Measurements from ENCODE around the gene ADAMTS12.
"Not testable (repeated sequence)": the region's sequence is repeated elsewhere in the genome, so short reads cannot be mapped to it uniquely, and the experiment has no call there.

Gene ADAMTS12

DNA sequence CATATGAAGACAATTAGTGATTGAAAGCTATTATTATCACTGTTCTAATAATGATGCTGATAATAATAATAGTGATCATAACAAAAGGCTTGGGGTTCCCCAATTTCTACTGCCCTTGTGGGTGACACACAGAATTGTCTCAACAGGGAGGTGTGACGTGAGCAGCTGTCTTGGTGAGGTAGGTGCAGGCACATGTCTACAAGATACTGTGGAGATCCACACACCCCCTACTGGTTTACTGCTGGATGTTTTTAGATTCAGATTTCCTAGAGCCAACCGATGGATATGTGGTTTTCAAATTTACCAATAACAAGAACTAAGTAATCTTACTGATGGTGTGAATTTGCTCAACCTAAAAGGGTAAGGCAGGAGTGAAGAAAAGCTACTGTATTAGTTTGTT is 312.0 kb downstream of the ADAMTS12 start:
- Histone ChIP-seq H3K36me3 (ENCODE audit: insufficient read depth, low read length) (no peaks in the 10 kb centered on the region), H3K9me3 (ENCODE audit: low read length) (no peaks in the 10 kb centered on the region)

DNA sequence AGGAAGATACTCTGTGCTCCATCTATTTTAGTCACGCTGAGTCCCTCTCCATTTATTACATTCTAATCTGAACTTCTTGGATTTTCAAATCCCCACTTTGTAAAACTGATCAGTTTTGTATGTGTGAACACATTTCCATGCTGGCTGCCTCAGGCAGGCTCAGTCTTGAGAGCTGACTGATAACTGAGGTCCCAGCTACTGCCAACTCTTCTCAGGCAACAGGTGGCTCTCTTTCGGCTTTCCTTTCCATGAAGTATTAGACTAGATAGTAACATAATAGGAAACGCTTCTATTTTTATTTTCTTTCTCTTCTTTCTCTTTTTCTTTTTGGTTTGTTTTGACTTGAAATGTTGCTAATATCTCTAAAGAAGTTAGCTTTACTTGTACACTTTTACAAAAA is 312.6 kb downstream of the ADAMTS12 start:
- Histone ChIP-seq H3K36me3 (ENCODE audit: insufficient read depth, low read length) (no peaks in the 10 kb centered on the region), H3K9me3 (ENCODE audit: low read length) (no peaks in the 10 kb centered on the region), H2AFZ (ENCODE audit: low read depth, low read length) (no peak overlapping the region), H3K4me1 (ENCODE audit: insufficient read depth, low read length) (no peaks in the 10 kb centered on the region), H3K4me3 (ENCODE audit: low read length) (no peak overlapping the region), H3K27me3 (ENCODE audit: insufficient read depth, low read length) (no peaks in the 10 kb centered on the region)

More for the DNA sequence above, 312.0 kb downstream of the ADAMTS12 start:
- H3K27me3 ChIP-seq (ENCODE audit: insufficient read depth, low read length): no peaks in the 10 kb centered on the region
- no peak overlapping the region for H3K4me3 ChIP-seq (ENCODE audit: low read length)
- no peaks in the 10 kb centered on the region for H3K4me1 ChIP-seq (ENCODE audit: insufficient read depth, low read length)
- no peak overlapping the region for H2AFZ ChIP-seq (ENCODE audit: low read depth, low read length)

DNA sequence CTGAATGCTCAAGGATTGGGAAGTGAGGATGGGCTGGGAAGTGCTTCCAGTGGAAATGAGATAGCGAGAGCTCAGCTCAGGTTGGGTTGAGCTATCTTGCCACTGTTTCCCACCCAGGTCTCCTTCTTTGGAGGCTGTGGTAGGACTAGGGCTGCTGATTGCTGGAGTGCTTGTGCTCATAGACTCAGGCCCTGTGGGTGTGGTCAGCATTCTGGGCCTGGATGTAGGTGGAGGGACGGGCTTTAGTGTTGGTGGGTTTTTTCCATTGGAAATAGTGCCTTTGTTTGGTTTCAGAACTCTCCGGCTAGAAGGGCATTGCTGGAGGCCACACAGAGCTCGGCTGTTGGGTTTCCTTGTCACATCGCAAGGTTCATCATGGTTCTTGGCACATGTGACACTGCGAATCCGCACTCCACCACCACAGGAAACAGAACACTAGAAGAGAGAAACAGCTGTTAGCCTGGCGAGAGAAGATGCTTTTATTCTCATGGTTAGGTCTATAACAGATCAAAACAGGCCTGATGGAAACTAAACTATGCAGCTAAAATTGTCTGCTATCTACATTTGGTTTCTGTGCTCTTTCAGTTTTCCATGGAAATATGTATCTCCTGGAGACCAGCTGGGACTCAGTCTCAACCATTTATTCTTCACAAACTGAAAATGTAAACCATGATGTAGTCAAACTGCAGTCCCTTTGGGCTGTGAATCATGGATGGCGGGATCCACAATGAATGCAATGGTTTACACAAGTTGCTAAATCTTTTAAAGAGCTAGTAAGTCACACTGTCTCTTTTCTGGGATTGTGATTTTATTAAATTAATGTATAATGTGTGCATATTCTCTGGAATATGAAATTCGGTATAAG is 314.8 kb downstream of the ADAMTS12 start:
- H3K9me3 ChIP-seq (ENCODE audit: low read length): no peaks in the 10 kb centered on the region
- no peaks in the 10 kb centered on the region for H3K27me3 ChIP-seq (ENCODE audit: insufficient read depth, low read length)
- H2AFZ ChIP-seq (ENCODE audit: low read depth, low read length): no peak overlapping the region
- H3K4me3 ChIP-seq (ENCODE audit: low read length): no peak overlapping the region
- H3K36me3 ChIP-seq (ENCODE audit: insufficient read depth, low read length): no peaks in the 10 kb centered on the region
- no peaks in the 10 kb centered on the region for H3K4me1 ChIP-seq (ENCODE audit: insufficient read depth, low read length)

DNA sequence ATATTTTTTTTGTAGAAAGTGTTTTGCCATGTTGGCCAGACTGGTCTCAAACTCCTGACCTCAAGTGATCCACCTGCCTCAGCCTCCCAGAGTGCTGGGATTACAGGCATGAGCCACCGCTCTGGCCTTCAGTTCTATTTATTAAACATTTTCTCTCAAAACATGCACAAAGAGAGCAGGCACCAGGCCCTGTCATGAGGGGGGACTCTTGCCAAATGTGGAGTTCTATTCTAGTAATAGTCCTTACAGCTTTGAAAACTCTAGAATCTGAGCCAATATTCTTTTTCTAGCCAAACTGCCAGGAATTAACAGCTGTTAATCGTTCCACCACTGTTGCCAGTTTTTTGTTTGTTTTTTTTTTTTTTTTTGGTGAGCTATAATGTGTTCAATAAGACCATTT is 326.5 kb downstream of the ADAMTS12 start:
- H3K27me3 ChIP-seq (ENCODE audit: insufficient read depth, low read length): no peaks in the 10 kb centered on the region
- H2AFZ ChIP-seq (ENCODE audit: low read depth, low read length): no peak overlapping the region
- H3K9me3 ChIP-seq (ENCODE audit: low read length): no peaks in the 10 kb centered on the region
- H3K36me3 ChIP-seq (ENCODE audit: insufficient read depth, low read length): no peaks in the 10 kb centered on the region
- no peak overlapping the region for H3K4me3 ChIP-seq (ENCODE audit: low read length)
- H3K4me1 ChIP-seq (ENCODE audit: insufficient read depth, low read length): no peaks in the 10 kb centered on the region

DNA sequence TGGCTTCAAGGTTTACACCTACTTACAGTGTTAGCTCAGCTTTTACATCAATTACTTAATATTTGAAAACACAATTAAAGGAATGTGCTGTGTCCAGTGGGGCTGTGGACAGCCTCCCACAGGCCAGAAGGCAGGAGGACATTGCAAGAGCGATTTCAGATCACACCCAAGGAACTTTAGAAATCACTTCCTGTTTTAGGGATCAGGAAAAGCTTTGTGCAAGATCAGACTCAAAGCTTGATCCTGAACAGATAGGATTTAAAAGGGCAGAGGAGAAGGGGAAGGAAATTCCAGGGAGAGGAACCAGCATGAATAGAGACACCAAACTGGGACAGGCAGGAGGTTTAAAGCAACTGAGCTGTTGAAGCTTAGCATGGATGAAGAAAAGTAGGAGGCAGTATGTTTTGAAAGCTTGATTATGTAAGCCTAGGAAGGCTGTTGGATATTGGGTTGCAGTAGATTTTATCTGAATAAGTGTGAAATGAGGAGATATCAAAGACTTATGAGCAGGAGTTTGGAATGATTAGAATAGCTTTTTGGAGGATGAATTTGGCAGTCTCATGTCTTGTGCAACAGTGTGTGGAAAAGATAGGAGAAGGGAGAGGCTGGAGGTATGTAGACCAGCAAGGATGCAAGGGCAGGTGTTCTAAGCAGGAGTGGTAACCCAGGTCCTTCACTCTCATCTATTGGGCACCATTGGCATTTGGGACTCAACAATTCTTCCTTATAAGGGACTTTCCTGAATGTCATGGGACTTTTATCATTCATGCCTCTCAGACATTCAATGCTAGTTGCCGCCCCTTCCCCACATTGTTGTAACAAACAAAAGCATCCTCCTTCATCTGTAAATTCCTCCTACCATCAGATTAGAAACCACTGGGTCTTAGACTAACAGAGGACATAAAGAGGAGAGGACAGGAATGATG is 327.5 kb downstream of the ADAMTS12 start:
- H2AFZ ChIP-seq (ENCODE audit: low read depth, low read length): no peak overlapping the region
- H3K9me3 ChIP-seq (ENCODE audit: low read length): no peaks in the 10 kb centered on the region
- no peaks in the 10 kb centered on the region for H3K27me3 ChIP-seq (ENCODE audit: insufficient read depth, low read length)
- H3K4me3 ChIP-seq (ENCODE audit: low read length): no peak overlapping the region
- H3K4me1 ChIP-seq (ENCODE audit: insufficient read depth, low read length): no peaks in the 10 kb centered on the region
- H3K36me3 ChIP-seq (ENCODE audit: insufficient read depth, low read length): no peaks in the 10 kb centered on the region

DNA sequence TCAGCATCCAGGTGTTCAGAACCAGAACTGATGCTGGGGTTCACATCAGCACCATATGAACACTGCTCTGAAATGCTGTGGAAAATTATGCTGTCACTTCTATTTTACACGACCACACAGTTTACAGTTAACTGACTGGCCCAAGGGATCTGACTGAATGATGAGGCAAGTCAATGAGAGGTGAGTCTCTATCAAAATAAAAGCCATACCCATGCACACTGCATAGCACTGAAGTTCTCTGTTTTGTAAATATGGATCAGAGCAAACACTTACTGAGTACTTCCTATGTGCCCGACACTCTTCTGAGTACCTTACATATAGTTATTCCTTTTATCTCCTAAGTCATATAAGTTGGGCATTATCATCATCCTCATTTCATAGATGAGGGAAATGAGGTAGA is 328.3 kb downstream of the ADAMTS12 start:
- Histone ChIP-seq H3K27me3 (ENCODE audit: insufficient read depth, low read length) (no peaks in the 10 kb centered on the region), H2AFZ (ENCODE audit: low read depth, low read length) (no peak overlapping the region), H3K36me3 (ENCODE audit: insufficient read depth, low read length) (no peaks in the 10 kb centered on the region), H3K4me1 (ENCODE audit: insufficient read depth, low read length) (no peaks in the 10 kb centered on the region), H3K9me3 (ENCODE audit: low read length) (no peaks in the 10 kb centered on the region), H3K4me3 (ENCODE audit: low read length) (no peak overlapping the region)

DNA sequence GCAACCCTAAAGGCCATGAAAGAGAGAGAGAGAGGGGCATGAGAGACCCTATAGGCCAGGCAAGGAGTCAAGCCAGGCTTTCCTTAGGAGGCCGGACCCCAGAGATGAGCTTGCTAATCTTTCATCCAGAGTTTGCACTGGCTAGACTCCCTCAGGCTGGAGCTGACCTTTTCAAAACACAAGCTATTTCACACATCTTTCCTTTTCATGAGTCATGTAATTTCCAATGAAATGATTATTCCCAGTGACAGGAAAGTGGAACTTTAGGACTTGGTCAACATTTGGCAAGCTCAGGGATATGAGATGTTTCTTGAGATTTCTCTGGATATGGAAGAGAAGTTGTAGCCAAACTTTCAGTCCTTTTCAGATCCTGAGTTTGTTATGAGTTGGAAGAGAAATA is 333.3 kb downstream of the ADAMTS12 start:
- no peaks in the 10 kb centered on the region for H3K9me3 ChIP-seq (ENCODE audit: low read length)
- no peak overlapping the region for H2AFZ ChIP-seq (ENCODE audit: low read depth, low read length)
- H3K4me3 ChIP-seq (ENCODE audit: low read length): no peak overlapping the region
- no peaks in the 10 kb centered on the region for H3K36me3 ChIP-seq (ENCODE audit: insufficient read depth, low read length)
- no peaks in the 10 kb centered on the region for H3K4me1 ChIP-seq (ENCODE audit: insufficient read depth, low read length)
- H3K27me3 ChIP-seq (ENCODE audit: insufficient read depth, low read length): no peaks in the 10 kb centered on the region

DNA sequence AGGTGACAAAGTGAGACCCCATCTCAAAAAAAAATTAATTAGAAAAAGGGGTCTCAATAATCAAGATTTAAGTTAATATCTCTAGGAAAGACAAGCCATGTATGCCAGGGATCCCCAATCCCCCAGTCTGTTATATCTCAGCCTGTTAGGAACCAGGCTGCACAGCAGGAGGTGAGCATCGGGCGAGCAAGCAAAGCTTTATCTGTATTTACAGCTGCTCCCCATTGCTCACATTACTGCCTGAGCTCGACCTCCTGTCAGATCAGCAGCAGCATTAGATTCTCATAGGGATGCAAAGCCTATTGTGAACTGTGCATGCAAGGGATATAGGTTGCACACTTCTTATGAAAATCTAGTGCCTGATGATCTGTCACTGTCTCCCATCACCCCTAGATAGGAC is 334.2 kb downstream of the ADAMTS12 start:
- Histone ChIP-seq H3K36me3 (ENCODE audit: insufficient read depth, low read length) (no peaks in the 10 kb centered on the region), H3K4me1 (ENCODE audit: insufficient read depth, low read length) (no peaks in the 10 kb centered on the region), H3K4me3 (ENCODE audit: low read length) (no peak overlapping the region), H2AFZ (ENCODE audit: low read depth, low read length) (no peak overlapping the region), H3K27me3 (ENCODE audit: insufficient read depth, low read length) (no peaks in the 10 kb centered on the region), H3K9me3 (ENCODE audit: low read length) (no peaks in the 10 kb centered on the region)

DNA sequence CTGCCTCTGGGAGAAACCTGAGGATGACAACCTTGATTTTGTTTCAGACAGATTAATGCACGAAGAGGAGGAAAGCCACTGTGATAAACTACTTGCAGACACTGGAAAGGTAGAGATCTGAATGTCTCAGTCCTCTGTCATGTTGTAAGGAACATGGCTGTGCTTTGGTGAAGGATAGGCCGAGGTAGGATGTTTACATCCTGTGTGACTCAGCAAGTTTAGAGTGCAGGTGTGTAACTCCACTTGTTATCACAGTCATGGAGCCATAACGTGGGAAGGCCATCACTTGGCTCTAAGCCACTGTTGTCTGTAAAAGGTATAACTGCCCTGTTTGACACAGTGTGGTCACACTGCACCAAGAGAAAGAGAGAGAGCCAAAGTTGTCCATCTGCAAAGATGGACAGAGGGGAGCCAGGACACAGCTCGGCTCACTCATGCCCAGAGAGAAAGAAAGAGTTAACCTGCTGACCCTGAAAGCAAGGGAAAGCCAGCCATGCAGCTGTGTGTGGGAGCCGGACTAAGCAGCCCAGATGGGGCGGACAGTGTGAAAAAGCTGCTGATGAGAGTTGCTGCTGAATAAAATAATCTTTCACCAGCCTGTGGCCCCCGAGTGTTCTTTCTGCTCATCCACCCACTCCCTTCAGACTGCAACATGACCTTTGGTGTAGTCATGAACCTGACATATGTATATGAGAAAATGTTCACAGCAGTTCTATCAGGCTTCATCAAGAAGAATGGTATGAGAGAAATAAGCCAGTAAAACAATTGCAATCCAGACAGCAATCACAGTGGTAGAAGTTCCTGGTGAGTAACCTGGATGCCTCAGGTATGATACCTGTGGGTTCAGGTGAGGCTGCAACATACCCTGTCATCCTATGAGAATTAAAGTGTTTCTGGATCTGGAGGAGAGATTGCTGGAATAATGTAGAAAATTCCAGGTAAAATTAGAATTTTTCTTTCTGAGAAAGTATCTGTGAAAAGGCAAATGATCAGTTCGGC is 335.2 kb downstream of the ADAMTS12 start:
- H3K9me3 ChIP-seq (ENCODE audit: low read length): no peaks in the 10 kb centered on the region
- H2AFZ ChIP-seq (ENCODE audit: low read depth, low read length): no peak overlapping the region
- H3K4me1 ChIP-seq (ENCODE audit: insufficient read depth, low read length): no peaks in the 10 kb centered on the region
- no peaks in the 10 kb centered on the region for H3K27me3 ChIP-seq (ENCODE audit: insufficient read depth, low read length)
- no peaks in the 10 kb centered on the region for H3K36me3 ChIP-seq (ENCODE audit: insufficient read depth, low read length)
- H3K4me3 ChIP-seq (ENCODE audit: low read length): no peak overlapping the region

DNA sequence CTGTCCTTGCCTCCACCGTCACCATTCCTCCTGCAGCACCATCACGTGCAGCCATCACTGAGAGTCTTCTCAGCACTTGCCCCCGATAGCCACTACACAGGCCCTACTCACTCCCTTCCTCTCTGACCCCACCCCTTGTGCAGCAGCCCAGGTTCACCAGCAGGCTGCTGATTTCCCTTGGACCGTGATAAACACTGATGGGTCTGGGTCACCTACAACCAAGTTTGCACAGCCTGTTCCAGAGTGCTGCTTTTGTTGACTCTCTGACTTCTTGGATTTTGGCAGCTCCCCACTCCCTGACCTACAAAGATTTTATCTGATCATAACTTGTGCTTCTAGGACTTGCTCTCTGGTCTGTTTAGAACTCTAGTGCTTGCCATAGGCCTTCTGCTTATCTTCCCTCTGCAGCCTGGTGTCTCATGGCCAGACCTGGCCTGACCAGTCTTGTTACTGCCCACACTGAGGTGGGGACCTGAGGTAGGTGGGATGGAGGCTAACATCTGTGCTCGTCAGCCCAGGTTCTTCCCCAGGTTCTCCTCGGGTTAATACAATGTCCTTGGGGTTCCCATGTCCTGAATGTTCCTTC is 341.7 kb downstream of the ADAMTS12 start:
- Histone ChIP-seq H3K36me3 (ENCODE audit: insufficient read depth, low read length) (no peaks in the 10 kb centered on the region), H2AFZ (ENCODE audit: low read depth, low read length) (no peak overlapping the region), H3K9me3 (ENCODE audit: low read length) (no peaks in the 10 kb centered on the region), H3K4me3 (ENCODE audit: low read length) (no peak overlapping the region), H3K4me1 (ENCODE audit: insufficient read depth, low read length) (no peaks in the 10 kb centered on the region), H3K27me3 (ENCODE audit: insufficient read depth, low read length) (no peaks in the 10 kb centered on the region)

DNA sequence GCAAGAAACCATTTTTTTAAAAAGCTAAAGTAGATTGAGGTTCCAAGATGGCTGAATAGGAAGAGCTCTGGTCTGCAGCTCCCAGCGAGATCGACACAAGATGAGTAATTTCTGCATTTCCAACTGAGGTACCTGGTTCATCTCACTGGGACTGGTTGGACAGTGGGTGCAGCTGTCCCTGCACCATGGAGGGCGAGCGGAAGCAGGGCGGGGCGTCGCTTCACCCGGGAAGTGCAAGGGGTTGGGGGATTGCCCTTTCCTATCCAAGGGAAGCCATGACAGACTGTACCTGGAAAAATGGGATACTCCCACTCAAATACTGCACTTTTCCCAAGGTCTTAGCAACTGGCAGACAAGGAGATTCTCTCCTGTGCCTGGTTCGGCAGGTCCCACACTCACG is 352.0 kb downstream of the ADAMTS12 start:
- not testable (repeated sequence) for H3K27me3 ChIP-seq (ENCODE audit: insufficient read depth, low read length); H3K9me3 ChIP-seq (ENCODE audit: low read length); H3K36me3 ChIP-seq (ENCODE audit: insufficient read depth, low read length); H3K4me1 ChIP-seq (ENCODE audit: insufficient read depth, low read length); H2AFZ ChIP-seq (ENCODE audit: low read depth, low read length); H3K4me3 ChIP-seq (ENCODE audit: low read length)

DNA sequence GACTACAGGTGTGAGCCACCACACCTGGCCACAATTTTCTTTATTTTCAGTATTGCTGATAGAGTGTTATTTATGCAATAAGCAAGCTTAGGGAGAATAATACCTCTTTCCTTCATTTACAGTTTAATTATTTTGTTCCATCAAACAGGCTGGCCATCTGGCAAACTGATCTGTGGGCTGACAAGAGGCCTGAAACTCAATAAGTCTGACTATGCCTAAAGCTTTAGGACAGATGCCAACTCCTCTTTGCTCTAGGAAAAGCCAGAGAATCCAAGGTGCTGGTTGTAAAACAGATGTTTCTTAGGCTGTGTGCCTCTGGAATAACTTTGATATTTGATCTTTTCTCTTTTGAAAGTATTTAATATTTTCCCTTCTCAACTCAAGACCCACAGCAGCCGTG is 352.6 kb downstream of the ADAMTS12 start:
- Histone ChIP-seq H3K4me3 (ENCODE audit: low read length) (no peak overlapping the region), H3K27me3 (ENCODE audit: insufficient read depth, low read length) (no peaks in the 10 kb centered on the region), H2AFZ (ENCODE audit: low read depth, low read length) (no peak overlapping the region), H3K9me3 (ENCODE audit: low read length) (no peaks in the 10 kb centered on the region), H3K36me3 (ENCODE audit: insufficient read depth, low read length) (no peaks in the 10 kb centered on the region), H3K4me1 (ENCODE audit: insufficient read depth, low read length) (no peaks in the 10 kb centered on the region)

All from neuron (in vitro differentiated cells).